K562 (cell line): Measurements from ENCODE around the gene ZNF316. TPM values are rescaled to one million over a fixed set of nuclear protein-coding genes. Genes with fewer than 3 reads are reported as not detected.

Experiments
- CEBPB ChIP-seq: fragments of 450-650 bp; IDR thresholded peaks from 2 replicates; pipeline ENCODE4 v1.6.1; 2016; ENCODE audit warnings: missing genetic modification characterization, missing compliant biosample characterization
- CXXC5 ChIP-seq: fragments of 250-450 bp; sonication (Bioruptor Pico); IDR thresholded peaks from 2 replicates; pipeline ENCODE4 v1.8.0; 2022; ENCODE audit warnings: inconsistent platforms, mild to moderate bottlenecking, moderate library complexity
- FOXO4 ChIP-seq: fragments of 450-650 bp; formaldehyde crosslinking; IDR thresholded peaks from 2 replicates; pipeline ENCODE4 v1.4.0; 2020; ENCODE audit warnings: mild to moderate bottlenecking, moderate library complexity
- HSF4 ChIP-seq: fragments of 250-450 bp; sonication (Bioruptor Pico); IDR thresholded peaks from 2 replicates; pipeline ENCODE4 v2.1.2; 2022; ENCODE audit warnings: mild to moderate bottlenecking, moderate library complexity, borderline replicate concordance
- IRF9 ChIP-seq: fragments of 450-650 bp; IDR thresholded peaks from 2 replicates; pipeline ENCODE4 v1.6.1; 2016; ENCODE audit warnings: missing biosample characterization, missing genetic modification characterization
- KLF1 ChIP-seq: fragments of 450-650 bp; IDR thresholded peaks from 2 replicates; pipeline ENCODE4 v1.6.1; 2016; ENCODE audit warnings: missing genetic modification characterization, missing compliant biosample characterization
- MBD2 ChIP-seq: sonication (generic); IDR thresholded peaks from 2 replicates; pipeline ENCODE4 v1.6.1; 2016; ENCODE audit warnings: low read depth, borderline replicate concordance
- PYGO2 ChIP-seq: fragments of 450-650 bp; IDR thresholded peaks from 2 replicates; pipeline ENCODE4 v1.6.1; 2016; ENCODE audit warnings: mild to moderate bottlenecking, missing genetic modification characterization, moderate library complexity, missing compliant biosample characterization
- SRSF9 ChIP-seq: fragments of 200-400 bp; formaldehyde crosslinking; IDR thresholded peaks from 2 replicates; pipeline ENCODE4 v1.6.1; 2017; ENCODE audit warnings: low read depth, low read length, borderline replicate concordance
- ZFP36 ChIP-seq: fragments of 150-350 bp; IDR thresholded peaks from 2 replicates; pipeline ENCODE4 v1.6.1; 2018; ENCODE audit warnings: low read length, low read depth; ENCODE audit not compliant: partially characterized antibody
- ZNF398 ChIP-seq: fragments of 250-450 bp; sonication (Bioruptor Pico); IDR thresholded peaks from 2 replicates; pipeline ENCODE4 v1.8.0; 2021; ENCODE audit warnings: moderate library complexity, mild to moderate bottlenecking, inconsistent platforms
- ZNF592 ChIP-seq: fragments of 450-650 bp; IDR thresholded peaks from 2 replicates; pipeline ENCODE4 v1.6.1; 2017; ENCODE audit warnings: antibody characterized with exemption, mild to moderate bottlenecking
- ZNF668 ChIP-seq: fragments of 250-450 bp; sonication (Bioruptor Pico); IDR thresholded peaks from 2 replicates; pipeline ENCODE4 v1.8.0; 2022; ENCODE audit warnings: mild to moderate bottlenecking, inconsistent platforms
- ZNF696 ChIP-seq: fragments of 250-450 bp; sonication (Bioruptor Pico); conservative IDR thresholded peaks from 2 replicates; pipeline ENCODE4 v1.4.0; 2020; ENCODE audit warnings: mild to moderate bottlenecking, moderate library complexity
- ZNF740 ChIP-seq, 3 experiments: fragments of 200-800 bp in 1 of 3; sonication (Bioruptor generic) in 1 of 3; sonication (generic) in 1 of 3; formaldehyde crosslinking in 1 of 3; IDR thresholded peaks; 2 replicates each; pipeline versions ENCODE4 v1.6.1 to v1.8.0; 2016 to 2022; ENCODE audit warnings: mild to moderate bottlenecking in 2 of 3, missing compliant biosample characterization in 2 of 3, missing genetic modification characterization in 2 of 3, missing genetic modification reagents in 1 of 3
- ZNF75A ChIP-seq: fragments of 450-650 bp; formaldehyde crosslinking; IDR thresholded peaks from 2 replicates; pipeline ENCODE4 v1.4.0; 2020; ENCODE audit warnings: mild to moderate bottlenecking
- ZNF764 ChIP-seq: fragments of 250-450 bp; sonication (Bioruptor Pico); IDR thresholded peaks from 2 replicates; pipeline ENCODE4 v1.4.0; 2020; ENCODE audit warnings: low read depth, mild to moderate bottlenecking, moderate library complexity
- polyA plus RNA-seq, 8 experiments: library from polyadenylated mRNA; depleted of rRNA in 4 of 8; stranded (reverse) in 5 of 8; unstranded in 3 of 8; fragments of >200 nt; fragmentation: Nextera tagmentation in 2 of 8; fragmentation: Illumina TruSeq in 1 of 8; extraction: Ambion mirVana in 2 of 8; extraction: Trizol in 1 of 8; gene quantifications; 2 replicates each; pipeline versions ENCODE4 v1.2.1 to v1.2.3, GENCODE V29; 2011 to 2014; ENCODE audit warnings: inconsistent platforms in 1 of 8, missing spikeins in 1 of 8
- total RNA-seq, 7 experiments: library from RNA; depleted of rRNA in 6 of 7; stranded (reverse); fragments of >200 nt in 6 of 7; fragmentation: Illumina TruSeq in 2 of 7; extraction: Trizol in 2 of 7; gene quantifications; 2 replicates each; pipeline versions ENCODE4 v1.2.1 to v1.2.3, GENCODE V29; 2011 to 2021; ENCODE audit warnings: low replicate concordance in 1 of 7

Gene ZNF316
- total and polyA plus RNA-seq, 9 of the 15 experiments (the other 6 are each of a cell fraction or from before 2014, with no cell fraction given): 0.10 to 34.0 (median 8.6) TPM

GRCh38 chr7:6636741-6637543 lies at the start of gene ZNF316 (continued):
- TF ChIP-seq ZNF592 (no peak; the same call in 1 of the 2 replicates), HSF4 (no peak), ZNF75A (CRISPR knock-in tag) (no peak), CXXC5 (CRISPR knock-in tag) (peak; percentile 86), ZNF668 (CRISPR knock-in tag) (no peak), ZNF740 (CRISPR knock-in tag; IDR thresholded peaks at IDR 0.05) (no peak), ZNF740 (tag; IDR thresholded peaks at IDR 0.05) (no peak), FOXO4 (CRISPR knock-in tag) (no peak), PYGO2 (tag) (no peak), KLF1 (tag) (no peak), ZNF764 (no peak), CEBPB (no peak), MBD2 (no peak), SRSF9 (no peak), ZNF398 (CRISPR knock-in tag) (no peak), ZNF696 (CRISPR knock-in tag) (no peak), IRF9 (tag) (no peak), ZFP36 (no peak)
